GM19035 (cell line): Measurements from ENCODE around the gene L3MBTL4.
"Not testable (repeated sequence)": the region's sequence is repeated elsewhere in the genome, so short reads cannot be mapped to it uniquely, and the experiment has no call there.

ENCODE experiments used
- ATAC-seq: cut with Tn5 transposase; IDR thresholded peaks from one replicate; pipeline ENCODE4 v1.9.1; 2021; ENCODE audit not compliant: unreplicated experiment

The L3MBTL4 gene

GRCh38 chr18:6202861-6203260 is 211.8 kb downstream of the L3MBTL4 start:
- no peak for ATAC-seq

GRCh38 chr18:6200204-6200774 is 214.4 kb downstream of the L3MBTL4 start:
- no peak for ATAC-seq

- no peak for ATAC-seq
These were observed 214.9 kb downstream of the L3MBTL4 start for GRCh38 chr18:6199777-6200176.

GRCh38 chr18:6198585-6198984 is 216.1 kb downstream of the L3MBTL4 start:
- no peak for ATAC-seq

GRCh38 chr18:6194640-6195039 is 220.1 kb downstream of the L3MBTL4 start:
- no peak for ATAC-seq

- not testable (repeated sequence) for ATAC-seq
These were observed 228.9 kb downstream of the L3MBTL4 start for GRCh38 chr18:6185782-6186181.

GRCh38 chr18:6174983-6175745 is 239.5 kb downstream of the L3MBTL4 start:
- ATAC-seq = no peak

GRCh38 chr18:6170604-6171003 is 244.1 kb downstream of the L3MBTL4 start:
- ATAC-seq = no peak

GRCh38 chr18:6161549-6161948 is 253.2 kb downstream of the L3MBTL4 start:
- ATAC-seq = no peak

- no peak for ATAC-seq
These were observed 255.3 kb downstream of the L3MBTL4 start for GRCh38 chr18:6159426-6159825.

- ATAC-seq = no peak
These were observed 255.8 kb downstream of the L3MBTL4 start for GRCh38 chr18:6158958-6159357.

- ATAC-seq = no peak
These were observed 258.3 kb downstream of the L3MBTL4 start for GRCh38 chr18:6156446-6156845.

GRCh38 chr18:6155707-6156106 is 259.0 kb downstream of the L3MBTL4 start:
- ATAC-seq = no peak

- ATAC-seq = no peak
These were observed 264.3 kb downstream of the L3MBTL4 start for GRCh38 chr18:6150430-6150829.

GRCh38 chr18:6146307-6146661 is 268.4 kb downstream of the L3MBTL4 start:
- ATAC-seq = no peak

- ATAC-seq = no peak
These were observed 268.9 kb downstream of the L3MBTL4 start for GRCh38 chr18:6145645-6146306.

- no peak for ATAC-seq
These were observed 275.7 kb downstream of the L3MBTL4 start for GRCh38 chr18:6139007-6139406.

- ATAC-seq = not testable (repeated sequence)
These were observed 278.8 kb downstream of the L3MBTL4 start for GRCh38 chr18:6135901-6136300.

GRCh38 chr18:6135029-6135428 is 279.7 kb downstream of the L3MBTL4 start:
- not testable (repeated sequence) for ATAC-seq

GRCh38 chr18:6132751-6133368 is 281.9 kb downstream of the L3MBTL4 start:
- no peak for ATAC-seq

- no peak for ATAC-seq
These were observed 293.9 kb downstream of the L3MBTL4 start for GRCh38 chr18:6120820-6121279.

- ATAC-seq = no peak
These were observed 294.9 kb downstream of the L3MBTL4 start for GRCh38 chr18:6119761-6120160.
